Activated CD4-positive, alpha-beta T cell treated with anti-CD3 and anti-CD28 coated beads, Interleukin-2, amount 50 U/mL, for 1 hour (primary cell): ENCODE measurements around the gene CCDC175.

Experiments used
- DNase-seq: peaks from one replicate; pipeline ENCODE4 v3.0.0-alpha.2; 2020

Gene CCDC175

DNA sequence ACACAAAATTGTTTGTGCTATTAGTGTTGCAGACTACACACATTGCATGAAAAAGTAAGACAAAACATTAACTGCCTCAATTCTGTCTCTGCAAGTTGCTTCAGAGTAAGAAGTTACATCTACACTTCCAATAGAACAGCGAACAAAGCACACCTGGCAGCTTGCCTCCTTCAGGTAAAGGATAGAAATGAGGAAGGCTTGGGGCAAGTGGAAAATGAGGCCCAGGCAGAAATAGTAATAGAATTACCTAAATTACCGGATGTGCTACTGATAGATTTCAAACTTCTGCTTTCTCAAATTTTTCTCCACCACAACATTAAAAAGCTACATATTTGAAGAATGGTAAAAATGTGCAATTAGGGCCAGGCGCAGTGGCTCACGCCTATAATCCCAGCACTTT is 37.7 kb downstream of the CCDC175 start:
- DNase-seq, result no peak

- DNase-seq, result no peak
These were observed 39.1 kb downstream of the CCDC175 start for GRCh38 chr14:59537476-59537875.

- no peak for DNase-seq
These were observed 42.1 kb downstream of the CCDC175 start for GRCh38 chr14:59534361-59534987.

DNA sequence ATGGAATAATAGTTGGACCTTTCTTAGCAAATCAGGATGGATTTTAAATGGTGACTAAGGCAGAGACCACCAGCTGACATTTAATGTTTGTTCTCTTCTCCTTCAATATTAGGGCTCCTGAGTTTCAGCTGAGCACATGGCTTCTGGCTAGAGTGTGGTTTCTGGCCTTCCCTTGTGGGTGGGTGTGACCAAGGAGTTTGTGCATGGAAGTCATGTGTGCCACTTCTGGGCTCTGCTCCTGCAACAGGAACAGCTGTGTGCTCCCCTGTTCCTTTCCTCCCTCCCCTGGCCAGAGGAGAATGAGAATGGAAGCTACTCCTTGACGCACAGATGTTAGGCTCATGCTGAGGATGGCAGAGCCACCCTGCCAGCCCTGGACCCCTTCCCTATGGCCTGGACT is 44.2 kb downstream of the CCDC175 start:
- no peak for DNase-seq

DNA sequence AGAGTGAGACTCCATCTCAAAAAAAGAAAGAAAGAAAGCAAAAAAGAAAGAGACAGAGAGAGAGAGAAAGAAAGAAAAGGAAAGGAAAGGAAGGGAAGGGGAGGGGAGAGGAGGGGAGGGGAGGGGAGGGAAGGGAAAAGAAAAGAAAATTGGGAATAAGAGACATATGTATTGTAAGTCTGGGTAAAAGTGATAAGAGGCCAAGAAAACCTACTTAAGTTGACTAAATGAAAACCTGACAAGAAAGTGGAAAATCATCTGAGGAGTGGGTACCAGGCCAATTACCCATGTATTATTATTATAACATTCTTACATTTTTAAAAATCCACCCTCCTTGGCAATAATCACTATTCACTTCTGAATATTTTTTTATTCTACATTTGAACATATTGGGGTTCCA is 46.3 kb downstream of the CCDC175 start:
- no peak for DNase-seq

DNA sequence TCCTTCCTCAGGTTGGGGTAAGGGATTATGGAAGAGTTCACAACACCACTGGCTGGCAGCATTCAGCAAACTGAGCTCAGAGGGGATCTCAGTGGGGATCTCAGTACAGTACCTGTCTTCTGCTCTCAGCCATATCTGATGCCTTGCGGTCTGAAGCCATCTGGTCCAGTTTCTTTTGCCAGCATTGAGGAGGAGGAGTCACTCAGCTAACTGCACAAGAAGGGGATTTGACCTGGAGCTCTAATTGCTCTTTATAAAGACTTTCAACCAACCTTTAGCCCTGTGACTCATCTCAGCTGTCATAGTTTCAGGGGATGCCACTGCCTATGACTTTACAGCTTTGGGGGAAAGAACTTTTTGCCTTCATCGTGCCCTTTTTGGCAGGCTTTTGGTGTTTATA is 47.4 kb downstream of the CCDC175 start:
- DNase-seq, result no peak

DNA sequence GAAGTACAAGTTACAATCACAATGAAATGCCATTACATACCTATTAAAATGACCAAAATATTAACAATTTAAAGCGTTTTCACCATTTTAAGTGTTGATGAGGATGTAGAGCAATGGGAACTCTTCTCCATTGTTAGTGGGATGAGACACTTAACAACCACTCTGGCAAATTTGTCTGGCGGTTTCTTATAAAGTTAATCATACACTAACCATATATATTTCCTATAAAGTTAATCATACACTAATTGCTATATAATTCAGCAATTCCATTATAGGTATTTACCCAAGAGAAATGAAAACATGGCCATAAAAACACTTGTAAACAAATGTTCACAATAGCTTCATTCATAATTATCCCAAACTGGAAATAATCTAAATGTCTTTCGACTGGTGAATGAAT is 56.4 kb downstream of the CCDC175 start:
- no peak for DNase-seq

- no peak for DNase-seq
These were observed 64.6 kb downstream of the CCDC175 start for GRCh38 chr14:59511916-59512575.

GRCh38 chr14:59510966-59511365 is 65.6 kb downstream of the CCDC175 start:
- DNase-seq, result no peak

GRCh38 chr14:59510001-59510400 is 66.6 kb downstream of the CCDC175 start:
- DNase-seq, result no peak

- DNase-seq, result no peak
These were observed 67.5 kb downstream of the CCDC175 start for GRCh38 chr14:59509101-59509500.

DNA sequence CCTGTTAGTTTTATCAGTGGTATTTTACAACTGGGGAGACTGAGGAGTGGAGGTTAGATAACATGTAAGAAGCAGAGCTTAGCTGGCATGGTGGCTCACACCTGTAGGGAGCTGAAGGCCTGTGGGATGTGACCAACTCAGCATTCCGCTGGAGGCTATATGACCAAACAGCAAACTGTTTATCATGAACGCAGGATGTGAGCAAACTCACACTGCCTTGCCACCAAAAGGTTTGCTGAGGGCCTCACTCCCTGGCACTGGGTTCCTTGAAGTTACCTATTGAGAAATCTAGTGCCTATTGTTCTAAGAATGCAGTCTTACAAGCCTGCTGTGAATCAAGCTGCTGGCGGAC is 68.9 kb downstream of the CCDC175 start:
- no peak for DNase-seq

DNA sequence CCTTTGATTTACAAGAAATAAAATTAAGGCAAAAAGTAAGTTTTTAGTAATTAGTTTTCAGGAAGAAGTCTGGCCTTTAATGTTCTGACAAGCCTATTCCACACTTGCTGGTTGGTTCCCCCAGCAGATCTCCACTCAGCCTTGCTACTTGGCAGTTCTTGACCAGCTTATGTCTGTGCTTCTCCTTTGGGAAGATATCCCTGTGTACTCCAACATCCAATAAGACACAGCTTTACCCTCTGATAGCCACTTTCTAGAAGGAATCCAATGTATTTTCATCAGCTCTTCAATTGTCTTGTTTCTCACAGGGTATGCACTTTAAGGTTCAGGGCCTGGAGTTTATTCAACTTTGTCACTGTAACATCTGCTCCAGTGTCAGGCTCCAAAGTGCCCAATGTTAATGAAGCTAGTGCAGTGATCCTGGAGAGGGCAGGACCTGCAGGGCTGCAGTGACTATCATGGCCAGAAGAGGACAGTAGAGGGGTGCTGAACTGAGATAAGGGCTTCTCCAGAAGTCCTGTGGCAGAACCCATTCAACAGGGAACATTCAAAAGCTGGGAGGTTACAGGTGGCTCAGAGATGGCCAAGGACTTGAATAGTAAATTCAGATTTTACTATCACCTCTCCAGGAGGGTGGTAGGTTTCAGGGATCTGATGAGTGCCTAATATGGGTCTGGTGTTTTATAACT is 69.4 kb downstream of the CCDC175 start:
- peak; percentile 42 for DNase-seq

- DNase-seq, result no peak
These were observed 73.4 kb downstream of the CCDC175 start for GRCh38 chr14:59503256-59503655.

DNA sequence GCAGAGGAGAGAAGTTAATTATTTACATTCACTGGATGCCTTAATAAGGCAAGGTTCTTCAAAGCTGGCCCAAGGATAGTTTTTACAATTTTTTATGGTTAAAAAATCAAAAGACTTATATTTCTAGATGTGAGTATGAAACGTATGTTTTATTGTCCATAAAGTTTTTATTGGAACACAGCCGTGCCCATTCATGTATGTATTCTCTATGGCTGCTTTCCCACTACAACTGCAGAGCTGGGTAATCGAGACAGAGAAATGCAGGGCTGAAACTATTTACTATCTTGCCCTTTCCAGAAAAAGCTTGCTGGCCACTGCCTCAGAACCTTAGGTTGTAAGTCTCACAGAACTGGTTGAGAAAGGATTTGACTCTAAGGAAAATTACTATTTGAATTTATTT is 75.9 kb downstream of the CCDC175 start:
- no peak for DNase-seq

- DNase-seq, result no peak
These were observed 84.2 kb downstream of the CCDC175 start for GRCh38 chr14:59492384-59492783.

DNA sequence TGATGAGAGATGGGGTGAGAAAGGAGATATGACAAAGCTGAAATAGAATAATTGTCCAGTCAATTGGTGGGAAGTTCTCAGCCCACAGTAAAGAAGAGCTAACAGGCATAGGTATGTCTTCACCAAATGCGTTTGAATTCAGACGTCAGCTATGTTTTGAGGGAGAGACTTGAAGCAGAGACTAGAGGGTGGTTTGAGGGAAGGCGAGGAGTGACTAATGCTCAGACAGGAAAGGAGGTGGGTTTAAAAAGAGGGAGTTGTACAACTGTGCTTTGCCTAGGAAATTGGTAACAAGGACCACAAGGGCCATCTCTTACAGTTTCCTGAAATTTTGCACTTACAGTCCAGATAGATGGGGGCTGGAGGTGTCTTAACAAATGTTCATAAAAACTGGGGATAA is 85.9 kb downstream of the CCDC175 start:
- no peak for DNase-seq

DNA sequence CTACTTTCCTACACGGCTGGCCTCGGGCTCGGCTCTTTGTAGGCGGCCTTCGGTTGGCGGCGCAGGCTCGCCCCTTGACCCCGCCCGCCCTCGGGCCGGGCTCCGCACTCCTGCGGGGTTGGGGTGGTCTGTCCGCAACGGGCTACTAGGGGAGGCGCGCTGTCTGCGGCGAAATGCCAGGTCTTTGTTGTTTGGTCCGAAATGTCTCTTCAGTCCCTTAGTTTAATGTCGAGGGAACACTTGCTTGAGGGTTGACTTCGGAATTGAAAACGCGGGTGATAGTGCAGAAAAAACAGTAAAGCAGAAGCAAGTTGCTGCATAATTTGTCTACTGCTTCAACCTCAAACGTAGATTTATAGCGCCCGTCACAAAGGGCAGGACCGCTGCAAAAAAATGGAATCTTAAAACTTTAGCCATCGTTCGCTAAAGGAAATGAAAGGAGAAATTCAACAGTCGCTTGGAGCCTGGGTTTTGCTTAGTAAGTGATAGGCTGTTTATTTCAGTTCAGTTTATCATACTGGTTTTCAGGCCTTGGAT is 91.9 kb downstream of the CCDC175 start:
- DNase-seq, result no peak

DNA sequence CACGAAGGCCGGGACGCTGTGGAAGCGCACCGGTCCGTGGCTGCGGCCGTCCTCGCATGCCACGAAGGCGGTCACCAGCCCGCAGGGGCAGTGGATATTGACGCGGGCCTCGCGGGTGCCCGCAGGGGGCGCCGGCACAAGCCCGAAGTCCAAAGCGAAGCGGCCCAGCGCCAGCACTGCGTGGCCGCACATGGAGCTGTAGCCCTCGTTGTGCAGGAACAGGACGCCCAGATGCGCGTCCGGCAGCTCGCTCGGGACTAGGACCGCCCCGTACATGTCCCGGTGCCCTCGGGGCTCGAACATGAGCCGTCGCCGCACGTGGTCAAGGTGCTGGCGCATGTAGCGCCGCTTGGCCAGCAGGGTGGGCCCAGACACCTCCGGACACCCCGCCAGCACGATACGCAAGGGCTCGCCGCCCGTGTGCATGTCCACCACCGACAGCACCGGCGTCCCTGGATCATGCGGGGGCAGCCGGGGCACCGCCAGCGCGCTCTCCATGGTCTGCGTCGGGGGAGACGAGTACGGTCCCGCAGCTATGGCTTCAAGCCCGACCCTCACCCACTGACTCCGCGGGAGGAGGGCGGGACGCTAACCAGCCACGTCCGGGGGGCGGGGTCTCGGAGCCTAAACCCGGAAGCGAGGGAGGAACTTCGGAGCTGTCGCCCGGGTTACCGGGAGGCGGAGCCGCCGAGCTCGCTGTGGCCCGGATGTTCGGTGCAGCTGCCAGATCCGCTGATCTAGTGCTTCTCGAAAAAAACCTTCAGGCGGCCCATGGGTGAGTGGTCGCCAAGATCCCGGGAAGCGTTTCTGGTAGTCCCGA is 92.6 kb downstream of the CCDC175 start, which contains the start of the genes JKAMP and L3HYPDH:
Gene JKAMP (plus strand): TSS at position 699 of the 820 bp plus-strand sequence. CDS start 73 bp downstream, at position 772.
Gene L3HYPDH (minus strand): TSS at position 590 of the 820 bp plus-strand sequence. CDS start 92 bp downstream, at position 498.
- peak; percentile 99 for DNase-seq

DNA sequence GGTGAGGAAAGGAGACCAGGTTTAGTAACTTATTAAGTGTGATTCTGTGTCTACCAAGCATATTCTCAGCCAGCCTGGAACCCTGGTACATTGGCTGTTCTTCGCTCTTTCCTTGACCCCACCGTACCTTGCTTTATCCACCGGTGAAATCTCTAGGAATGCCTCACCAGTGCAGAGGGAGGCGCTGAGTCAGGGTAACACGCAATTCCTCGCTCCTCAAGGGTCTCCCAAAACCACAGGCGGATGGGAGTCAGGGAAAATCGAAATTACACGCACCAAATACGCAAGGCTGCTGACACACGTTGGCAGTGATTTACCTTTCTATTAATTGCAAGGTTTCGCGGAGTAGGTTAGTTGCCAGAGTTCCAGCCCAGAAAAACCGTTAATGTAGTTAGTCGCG is 93.2 kb downstream of the CCDC175 start:
- no peak for DNase-seq

DNA sequence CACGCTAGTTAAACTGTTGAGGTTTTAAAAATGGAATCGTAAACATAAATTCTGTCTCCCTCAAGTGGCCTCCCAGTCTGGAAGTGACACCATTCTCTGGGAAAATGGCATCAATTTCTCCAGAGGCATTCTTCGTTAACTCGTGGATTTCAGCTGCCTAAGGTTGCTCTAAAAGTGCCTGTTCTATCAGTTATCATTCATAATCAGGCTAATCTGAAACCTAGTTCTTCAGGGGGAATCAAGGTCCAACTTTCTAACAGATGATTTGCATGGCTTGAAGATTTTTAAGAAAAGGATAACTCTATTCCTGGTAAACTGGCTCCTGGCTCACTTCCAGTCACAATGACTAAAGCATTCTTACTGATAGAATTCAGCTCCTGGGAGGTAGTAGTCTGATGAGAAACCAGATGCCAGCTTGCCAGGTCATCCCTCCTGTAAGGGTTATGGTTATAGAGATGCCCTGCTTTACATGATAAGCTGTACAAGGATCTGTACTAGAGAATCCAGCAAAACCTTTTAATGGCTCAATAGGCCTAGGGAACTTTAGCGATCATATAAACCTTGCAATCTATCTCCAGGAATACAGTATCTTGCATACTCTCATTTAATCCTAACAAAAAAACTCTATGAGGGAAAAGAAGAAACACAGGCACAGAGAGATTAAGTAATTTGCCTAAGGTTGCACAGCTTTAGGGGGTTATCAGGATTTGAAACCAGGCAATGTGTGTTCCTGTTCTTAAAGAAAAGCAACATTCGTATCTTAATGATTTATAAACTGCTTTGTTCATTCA is 93.9 kb downstream of the CCDC175 start:
- DNase-seq, result no peak

- DNase-seq, result no peak
These were observed 94.6 kb downstream of the CCDC175 start for GRCh38 chr14:59481871-59482540.
